GM19238 (cell line): ENCODE results near the gene IRX1.

Experiments used
- DNase-seq: peaks from one replicate; pipeline ENCODE4 v3.0.0; 2011; ENCODE audit warnings: low spot score; ENCODE audit not compliant: insufficient read length

Gene IRX1

GRCh38 chr5:3650320-3650719 is 54.7 kb downstream of the IRX1 start:
- no peak for DNase-seq

GRCh38 chr5:3650868-3651267 is 55.2 kb downstream of the IRX1 start:
- no peak for DNase-seq
